ENCODE results near the gene CRYBG2. TPM values are rescaled to one million over a fixed set of nuclear protein-coding genes. Genes with fewer than 3 reads are reported as not detected.

Gene CRYBG2
- polyA plus RNA-seq, 1 donor from 2014 or later, result 2.5 TPM

GRCh38 chr1:26358411-26359384 is 4.8 kb upstream of the CRYBG2 start:
- H3K9ac ChIP-seq (ENCODE audit: low read length), result no peak overlapping the region
- H3K9me3 ChIP-seq (ENCODE audit: low read length), result no peaks in the 10 kb centered on the region
- H3K27ac ChIP-seq (ENCODE audit: low read length), result no peak overlapping the region
- no peaks in the 10 kb centered on the region for H3F3A ChIP-seq (ENCODE audit: insufficient read depth, low read length, poor library complexity, severe bottlenecking)
- H4K20me1 ChIP-seq (ENCODE audit: insufficient read depth), result no peaks in the 10 kb centered on the region
- no peaks in the 10 kb centered on the region for H3K36me3 ChIP-seq (ENCODE audit: insufficient read depth, low read length)
- peaks cover 20% of the 10 kb centered on the region for H3K27me3 ChIP-seq (ENCODE audit: insufficient read depth, low read depth, low read length)
- no peak overlapping the region for H3K4me2 ChIP-seq (ENCODE audit: low read length)
- H2AFZ ChIP-seq (ENCODE audit: low read depth, low read length), result no peak overlapping the region
- TF ChIP-seq RAD21 (conservative IDR thresholded peaks at IDR 0.05) (no peak), EZH2 (IDR thresholded peaks at IDR 0.05; ENCODE audit: borderline replicate concordance, insufficient read depth, low read length, poor library complexity, severe bottlenecking) (no peak), EP300 (conservative IDR thresholded peaks at IDR 0.05; ENCODE audit: poor library complexity, severe bottlenecking) (no peak), POLR2AphosphoS5 (IDR thresholded peaks at IDR 0.05) (no peak), SMC3 (conservative IDR thresholded peaks at IDR 0.05; ENCODE audit: poor library complexity) (no peak), TAF1 (IDR thresholded peaks at IDR 0.05; ENCODE audit: low read depth) (no peak), CTCF (IDR thresholded peaks at IDR 0.05; ENCODE audit: poor library complexity, severe bottlenecking) (no peak), MXI1 (conservative IDR thresholded peaks at IDR 0.05; ENCODE audit: poor library complexity, severe bottlenecking) (no peak), REST (IDR thresholded peaks at IDR 0.05; ENCODE audit: borderline replicate concordance) (no peak)
- H3K9me2 ChIP-seq (ENCODE audit: insufficient read depth, low read length), result no peaks in the 10 kb centered on the region
- no peak overlapping the region for H3K4me3 ChIP-seq (ENCODE audit: low read length)
- H3K79me2 ChIP-seq (replicated peaks; ENCODE audit: insufficient read depth, low read length), result no peaks in the 10 kb centered on the region

DNA sequence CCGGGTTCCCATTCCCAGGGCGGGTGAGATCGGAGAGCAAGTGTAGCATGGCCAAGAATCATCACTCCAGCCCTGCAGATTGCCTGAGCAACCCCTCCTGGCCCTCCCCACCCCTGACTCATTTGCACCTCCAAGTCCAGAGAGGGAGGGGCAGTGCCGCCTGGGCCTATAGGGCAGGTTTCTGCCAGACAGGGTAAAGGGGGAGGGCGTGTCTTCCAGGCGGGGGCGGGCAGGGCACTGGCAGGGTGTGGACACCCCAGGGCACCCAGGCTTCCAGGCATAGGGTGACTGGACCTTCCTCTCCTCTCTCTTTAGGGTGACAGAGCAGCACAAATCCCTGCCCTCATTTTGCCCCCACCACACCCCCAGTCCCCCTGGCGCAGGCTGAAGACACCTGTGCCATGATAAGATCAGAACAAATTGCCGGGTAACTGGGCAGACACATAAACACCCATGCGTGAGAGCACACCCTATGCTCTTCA is 3.2 kb upstream of the CRYBG2 start:
- Histone ChIP-seq H3K9me3 (ENCODE audit: low read length) (no peaks in the 10 kb centered on the region), H3F3A (ENCODE audit: insufficient read depth, low read length, poor library complexity, severe bottlenecking) (no peaks in the 10 kb centered on the region), H3K9ac (ENCODE audit: low read length) (no peak overlapping the region), H4K20me1 (ENCODE audit: insufficient read depth) (no peaks in the 10 kb centered on the region), H3K4me2 (ENCODE audit: low read length) (no peak overlapping the region), H3K79me2 (replicated peaks; ENCODE audit: insufficient read depth, low read length) (no peaks in the 10 kb centered on the region), H2AFZ (ENCODE audit: low read depth, low read length) (no peak overlapping the region), H3K9me2 (ENCODE audit: insufficient read depth, low read length) (no peaks in the 10 kb centered on the region), H3K27ac (ENCODE audit: low read length) (no peak overlapping the region), H3K36me3 (ENCODE audit: insufficient read depth, low read length) (no peaks in the 10 kb centered on the region), H3K27me3 (ENCODE audit: insufficient read depth, low read depth, low read length) (peaks cover 20% of the 10 kb centered on the region), H3K4me3 (ENCODE audit: low read length) (no peak overlapping the region)
- TF ChIP-seq TAF1 (IDR thresholded peaks at IDR 0.05; ENCODE audit: low read depth), result no peak
- no peak for TF ChIP-seq MXI1 (conservative IDR thresholded peaks at IDR 0.05; ENCODE audit: poor library complexity, severe bottlenecking)
- no peak for TF ChIP-seq POLR2AphosphoS5 (IDR thresholded peaks at IDR 0.05)
- TF ChIP-seq REST (IDR thresholded peaks at IDR 0.05; ENCODE audit: borderline replicate concordance), result no peak
- TF ChIP-seq CTCF (IDR thresholded peaks at IDR 0.05; ENCODE audit: poor library complexity, severe bottlenecking), result no peak
- no peak for TF ChIP-seq SMC3 (conservative IDR thresholded peaks at IDR 0.05; ENCODE audit: poor library complexity)
- TF ChIP-seq RAD21 (conservative IDR thresholded peaks at IDR 0.05), result no peak
- TF ChIP-seq EZH2 (IDR thresholded peaks at IDR 0.05; ENCODE audit: borderline replicate concordance, insufficient read depth, low read length, poor library complexity, severe bottlenecking), result no peak

Data from neural cell (in vitro differentiated cells).